Activated B cell treated with CpG ODN at 0.5 μM for 24 hours (primary cell): ENCODE data around the gene IGF1R. TPM values are rescaled to one million over a fixed set of nuclear protein-coding genes. Genes with fewer than 3 reads are reported as not detected.

Experiments used
- ATAC-seq: fragments of 200-7000 bp; cut with Tn5 transposase; one replicate; pipeline ENCODE4 v1.10.0; 2021; ENCODE audit warnings: low read depth, mild to moderate bottlenecking, moderate library complexity
- CTCF ChIA-PET: fragments of 350-600 bp; sonication (Branson Sonifier 250); formaldehyde crosslinking; loops from one replicate; lab custom pipeline; 2021; ENCODE audit warnings: antibody characterized with exemption; lab: Charles Lee
- POLR2A ChIA-PET: fragments of 350-600 bp; sonication (Branson Sonifier 250); formaldehyde crosslinking; loops from one replicate; lab custom pipeline; 2021; ENCODE audit warnings: antibody characterized with exemption; lab: Charles Lee
- DNase-seq: peaks from one replicate; pipeline ENCODE4 v3.0.0; 2022
- H3K27ac Mint-ChIP-seq: one replicate; pipeline ENCODE4 v1.8.0; 2020; ENCODE audit warnings: mixed read lengths
- H3K27me3 Mint-ChIP-seq: one replicate; pipeline ENCODE4 v1.8.0; 2021; ENCODE audit warnings: mixed read lengths
- H3K36me3 Mint-ChIP-seq: one replicate; pipeline ENCODE4 v1.8.0; 2021; ENCODE audit warnings: low read depth, mixed read lengths
- H3K4me1 Mint-ChIP-seq: one replicate; pipeline ENCODE4 v1.8.0; 2021; ENCODE audit warnings: mixed read lengths
- H3K4me3 Mint-ChIP-seq: one replicate; pipeline ENCODE4 v1.8.0; 2020; ENCODE audit warnings: mild to moderate bottlenecking, mixed read lengths
- H3K9me3 Mint-ChIP-seq: one replicate; pipeline ENCODE4 v1.8.0; 2020; ENCODE audit warnings: mixed read lengths
- CTCF ChIP-seq: fragments of 200-600 bp; IDR thresholded peaks from one replicate; pipeline ENCODE4 v1.8.0; 2022; ENCODE audit warnings: antibody characterized with exemption, mild to moderate bottlenecking
- intact Hi-C: fragments of 100-400 bp; cut with micrococcal nuclease; formaldehyde crosslinking; loops from one replicate; pipeline ENCODE4 v1.15.1; 2024
- total RNA-seq: library from RNA; stranded (reverse); gene quantifications from 2 replicates; pipeline ENCODE4 v1.2.3, GENCODE V29; 2022

Gene IGF1R
- total RNA-seq, 1 donor from 2014 or later = 6.7 TPM

GRCh38 chr15:98717371-98717770 is 69.0 kb downstream of the IGF1R start:
- Mint-ChIP-seq H3K27ac (no peak overlapping the region), H3K9me3 (no peaks in the 10 kb centered on the region), H3K4me1 (peaks cover 20% of the 10 kb centered on the region), H3K36me3 (peaks cover under 1% of the 10 kb centered on the region), H3K27me3 (peaks cover 2% of the 10 kb centered on the region), H3K4me3 (no peak overlapping the region)
- TF ChIP-seq CTCF = no peak
- no peak for DNase-seq
- no peak for ATAC-seq
- intact Hi-C loops = no loop called here
- ChIA-PET POLR2A (no interaction called here), CTCF (no interaction called here)

- no peak for TF ChIP-seq CTCF
- intact Hi-C loops = no loop called here
- peaks cover 19% of the 10 kb centered on the region for H3K4me1 Mint-ChIP-seq
- ChIA-PET CTCF (no interaction called here), POLR2A (no interaction called here)
- H3K27me3 Mint-ChIP-seq = peaks cover 2% of the 10 kb centered on the region
- no peaks in the 10 kb centered on the region for H3K36me3 Mint-ChIP-seq
- DNase-seq (no peak), ATAC-seq (no peak)
- no peak overlapping the region for H3K27ac Mint-ChIP-seq
- H3K4me3 Mint-ChIP-seq = no peak overlapping the region
- no peaks in the 10 kb centered on the region for H3K9me3 Mint-ChIP-seq
These were observed 69.6 kb downstream of the IGF1R start for GRCh38 chr15:98717942-98718341.

- ChIA-PET CTCF (no interaction called here), POLR2A (interaction anchor here (0.6 kb wide), 1 partner anchor 797 kb away, joined by 5 read pairs; no protein-coding TSS in a partner anchor)
- ATAC-seq = no peak
- Mint-ChIP-seq H3K4me3 (no peak overlapping the region), H3K27ac (no peak overlapping the region), H3K4me1 (peaks cover 13% of the 10 kb centered on the region), H3K9me3 (no peaks in the 10 kb centered on the region), H3K36me3 (no peaks in the 10 kb centered on the region), H3K27me3 (peaks cover 2% of the 10 kb centered on the region)
- intact Hi-C loops = no loop called here
- TF ChIP-seq CTCF = no peak
- no peak for DNase-seq
These were observed 70.2 kb downstream of the IGF1R start for GRCh38 chr15:98718426-98719136.

GRCh38 chr15:98719137-98719740 is 70.9 kb downstream of the IGF1R start:
- intact Hi-C loops = no loop called here

More at GRCh38 chr15:98719137-98719740, 70.9 kb downstream of the IGF1R start:
- Mint-ChIP-seq H3K4me3 (no peak overlapping the region), H3K36me3 (no peaks in the 10 kb centered on the region), H3K27ac (no peak overlapping the region), H3K9me3 (no peaks in the 10 kb centered on the region), H3K27me3 (peaks cover 2% of the 10 kb centered on the region), H3K4me1 (peaks cover 7% of the 10 kb centered on the region)
- DNase-seq = no peak
- ChIA-PET CTCF (interaction anchor here (1.6 kb wide), 1 partner anchor 162 kb away, joined by 3 read pairs; no protein-coding TSS in a partner anchor), POLR2A (interaction anchor here (0.6 kb wide), 1 partner anchor 796 kb away, joined by 5 read pairs; no protein-coding TSS in a partner anchor)
- ATAC-seq = no peak
- no peak for TF ChIP-seq CTCF
